Gastrocnemius medialis (tissue), 4 donors: ENCODE results near the gene SPECC1.

ENCODE experiments used
- POLR2A ChIP-seq, 2 donors: fragments of 450-650 bp; IDR thresholded peaks; one replicate each; pipeline ENCODE4 v1.6.1; 2017; ENCODE audit warnings: antibody characterized with exemption in 2 of 2, mild to moderate bottlenecking in 2 of 2, moderate library complexity in 2 of 2
- TF ChIP-seq, protein P1 (sequence below), 5 experiments: fragments of 450-650 bp in 3 of 5; fragments of 200-600 bp in 2 of 5; sonication (generic) in 2 of 5; IDR thresholded peaks in 4 of 5; conservative IDR thresholded peaks in 1 of 5; 1 replicate in 4 of 5; 2 replicates in 1 of 5; pipeline ENCODE4 v1.5.1; 2016 to 2019; ENCODE audit warnings: antibody characterized with exemption in 5 of 5, mild to moderate bottlenecking in 3 of 5, moderate library complexity in 3 of 5

DNA sequence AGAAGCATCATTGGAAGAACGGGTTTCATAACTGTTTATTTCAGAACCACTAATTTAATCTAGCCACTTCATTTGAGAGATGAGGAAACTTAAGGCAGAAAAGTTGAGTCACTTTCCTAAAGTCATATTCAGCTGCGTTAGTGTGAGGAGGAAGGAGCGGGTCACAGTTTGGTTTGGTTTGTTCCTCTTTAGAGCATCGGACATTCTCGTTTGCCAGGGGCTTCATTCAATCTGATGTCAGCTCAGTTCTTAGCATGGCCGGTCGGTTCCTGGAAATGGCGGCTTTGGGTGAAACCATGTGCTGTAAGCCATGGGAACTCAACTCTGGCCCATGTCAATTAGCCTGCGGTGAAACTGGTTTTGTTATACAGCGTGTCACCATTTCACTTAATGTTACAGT lies 271.7 kb downstream of the SPECC1 start:
- TF ChIP-seq, protein P1, sequence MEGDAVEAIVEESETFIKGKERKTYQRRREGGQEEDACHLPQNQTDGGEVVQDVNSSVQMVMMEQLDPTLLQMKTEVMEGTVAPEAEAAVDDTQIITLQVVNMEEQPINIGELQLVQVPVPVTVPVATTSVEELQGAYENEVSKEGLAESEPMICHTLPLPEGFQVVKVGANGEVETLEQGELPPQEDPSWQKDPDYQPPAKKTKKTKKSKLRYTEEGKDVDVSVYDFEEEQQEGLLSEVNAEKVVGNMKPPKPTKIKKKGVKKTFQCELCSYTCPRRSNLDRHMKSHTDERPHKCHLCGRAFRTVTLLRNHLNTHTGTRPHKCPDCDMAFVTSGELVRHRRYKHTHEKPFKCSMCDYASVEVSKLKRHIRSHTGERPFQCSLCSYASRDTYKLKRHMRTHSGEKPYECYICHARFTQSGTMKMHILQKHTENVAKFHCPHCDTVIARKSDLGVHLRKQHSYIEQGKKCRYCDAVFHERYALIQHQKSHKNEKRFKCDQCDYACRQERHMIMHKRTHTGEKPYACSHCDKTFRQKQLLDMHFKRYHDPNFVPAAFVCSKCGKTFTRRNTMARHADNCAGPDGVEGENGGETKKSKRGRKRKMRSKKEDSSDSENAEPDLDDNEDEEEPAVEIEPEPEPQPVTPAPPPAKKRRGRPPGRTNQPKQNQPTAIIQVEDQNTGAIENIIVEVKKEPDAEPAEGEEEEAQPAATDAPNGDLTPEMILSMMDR (IDR thresholded peaks at IDR 0.05 in 4 of 5, conservative IDR thresholded peaks at IDR 0.05 in 1 of 5) = no peak
- TF ChIP-seq POLR2A (IDR thresholded peaks at IDR 0.05) = no peak
